Measurements from ENCODE around the gene COL25A1. TPM values are rescaled to one million over a fixed set of nuclear protein-coding genes. Genes with fewer than 3 reads are reported as not detected.

The COL25A1 gene
- total and polyA plus RNA-seq, 2 experiments from 2014 or later = 0.25 TPM; not detected in 1

GRCh38 chr4:108902769-108903168 lies 399.7 kb downstream of the COL25A1 start:
- Histone ChIP-seq H3K9me3 (ENCODE audit: low read depth) (no peaks in the 10 kb centered on the region), H3K9me2 (ENCODE audit: insufficient read depth) (no peaks in the 10 kb centered on the region), H2AFZ (no peak overlapping the region), H3K36me3 (ENCODE audit: low read depth) (no peaks in the 10 kb centered on the region), H3K4me1 (ENCODE audit: insufficient read depth) (peaks cover 17% of the 10 kb centered on the region), H3K79me2 (ENCODE audit: insufficient read depth) (no peaks in the 10 kb centered on the region), H3F3A (ENCODE audit: insufficient read depth) (peaks cover 10% of the 10 kb centered on the region; the same call in 1 of the 2 replicates), H3K27me3 (replicated peaks; ENCODE audit: insufficient read depth) (no peaks in the 10 kb centered on the region), H3K27ac (no peak overlapping the region), H4K20me1 (ENCODE audit: insufficient read depth) (no peaks in the 10 kb centered on the region), H3K4me2 (ENCODE audit: unreplicated experiment) (no peak overlapping the region), H3K9ac (no peak overlapping the region), H3K4me3 (no peak overlapping the region)
- no peak for DNase-seq
- in situ Hi-C loops (cut with MboI) = no loop called here
- WGBS, 2 experiments (ENCODE audit: low coverage in 1 of 2, low lambda C conversion rate in 2 of 2, missing lambda C conversion rate in 2 of 2) = 90 to 92% methylated on average over 3 of the region's 3 CpGs
- TF ChIP-seq EZH2 (IDR thresholded peaks at IDR 0.05; ENCODE audit: insufficient read depth, poor library complexity, severe bottlenecking) (no peak), EZH2phosphoT487 (IDR thresholded peaks at IDR 0.05; ENCODE audit: insufficient read depth, low read depth) (no peak)

GRCh38 chr4:108901291-108901690 lies 401.2 kb downstream of the COL25A1 start:
- Histone ChIP-seq H3K4me3 (no peak overlapping the region), H3K79me2 (ENCODE audit: insufficient read depth) (no peaks in the 10 kb centered on the region), H3K27ac (no peak overlapping the region), H3K9me2 (ENCODE audit: insufficient read depth) (no peaks in the 10 kb centered on the region), H2AFZ (no peak overlapping the region), H3K4me1 (ENCODE audit: insufficient read depth) (peaks cover 17% of the 10 kb centered on the region), H3F3A (ENCODE audit: insufficient read depth) (peaks cover 10% of the 10 kb centered on the region; the same call in 1 of the 2 replicates), H3K9me3 (ENCODE audit: low read depth) (no peaks in the 10 kb centered on the region), H3K36me3 (ENCODE audit: low read depth) (no peaks in the 10 kb centered on the region), H3K9ac (no peak overlapping the region), H3K4me2 (ENCODE audit: unreplicated experiment) (peak overlapping the region; percentile 18), H4K20me1 (ENCODE audit: insufficient read depth) (no peaks in the 10 kb centered on the region), H3K27me3 (replicated peaks; ENCODE audit: insufficient read depth) (no peaks in the 10 kb centered on the region)
- no peak for TF ChIP-seq EZH2phosphoT487 (IDR thresholded peaks at IDR 0.05; ENCODE audit: insufficient read depth, low read depth)
- no peak for TF ChIP-seq EZH2 (IDR thresholded peaks at IDR 0.05; ENCODE audit: insufficient read depth, poor library complexity, severe bottlenecking)
- DNase-seq = peak; percentile 42
- in situ Hi-C loops (cut with MboI) = no loop called here
- 8 to 21% methylated on average over 1 of the region's 1 CpG for WGBS, 2 experiments (ENCODE audit: low coverage in 1 of 2, low lambda C conversion rate in 2 of 2, missing lambda C conversion rate in 2 of 2)

GRCh38 chr4:108900018-108900580 lies 402.4 kb downstream of the COL25A1 start:
- no peak overlapping the region for H3K27ac ChIP-seq
- no peak for DNase-seq

GRCh38 chr4:108893468-108893867 lies 409.0 kb downstream of the COL25A1 start:
- H3K27me3 ChIP-seq (replicated peaks; ENCODE audit: insufficient read depth) = no peaks in the 10 kb centered on the region
- 94 to 96% methylated on average over 3 of the region's 3 CpGs for WGBS, 2 experiments (ENCODE audit: low coverage in 1 of 2, low lambda C conversion rate in 2 of 2, missing lambda C conversion rate in 2 of 2)
- H2AFZ ChIP-seq = no peak overlapping the region
- H4K20me1 ChIP-seq (ENCODE audit: insufficient read depth) = no peaks in the 10 kb centered on the region
- no peaks in the 10 kb centered on the region for H3K9me2 ChIP-seq (ENCODE audit: insufficient read depth)
- H3K4me2 ChIP-seq (ENCODE audit: unreplicated experiment) = no peak overlapping the region
- peaks cover 1% of the 10 kb centered on the region; the same call in 1 of the 2 replicates for H3F3A ChIP-seq (ENCODE audit: insufficient read depth)
- no peak overlapping the region for H3K9ac ChIP-seq
- no peaks in the 10 kb centered on the region for H3K79me2 ChIP-seq (ENCODE audit: insufficient read depth)
- H3K4me3 ChIP-seq = no peak overlapping the region
- TF ChIP-seq EZH2 (IDR thresholded peaks at IDR 0.05; ENCODE audit: insufficient read depth, poor library complexity, severe bottlenecking) (no peak), EZH2phosphoT487 (IDR thresholded peaks at IDR 0.05; ENCODE audit: insufficient read depth, low read depth) (no peak)
- H3K36me3 ChIP-seq (ENCODE audit: low read depth) = no peaks in the 10 kb centered on the region
- in situ Hi-C loops (cut with MboI) = no loop called here
- H3K27ac ChIP-seq = no peak overlapping the region
- H3K9me3 ChIP-seq (ENCODE audit: low read depth) = no peaks in the 10 kb centered on the region
- no peak for DNase-seq
- peaks cover 8% of the 10 kb centered on the region for H3K4me1 ChIP-seq (ENCODE audit: insufficient read depth)

More at GRCh38 chr4:108900018-108900580, 402.4 kb downstream of the COL25A1 start:
- Histone ChIP-seq H2AFZ (no peak overlapping the region), H3K4me2 (ENCODE audit: unreplicated experiment) (no peak overlapping the region), H3K9me3 (ENCODE audit: low read depth) (no peaks in the 10 kb centered on the region), H3K9me2 (ENCODE audit: insufficient read depth) (no peaks in the 10 kb centered on the region), H3F3A (ENCODE audit: insufficient read depth) (peaks cover 10% of the 10 kb centered on the region; the same call in 1 of the 2 replicates), H3K9ac (no peak overlapping the region), H3K27me3 (replicated peaks; ENCODE audit: insufficient read depth) (no peaks in the 10 kb centered on the region), H4K20me1 (ENCODE audit: insufficient read depth) (no peaks in the 10 kb centered on the region), H3K4me3 (no peak overlapping the region), H3K4me1 (ENCODE audit: insufficient read depth) (peaks cover 17% of the 10 kb centered on the region), H3K79me2 (ENCODE audit: insufficient read depth) (no peaks in the 10 kb centered on the region), H3K36me3 (ENCODE audit: low read depth) (no peaks in the 10 kb centered on the region)
- WGBS, 2 experiments (ENCODE audit: low coverage in 1 of 2, low lambda C conversion rate in 2 of 2, missing lambda C conversion rate in 2 of 2) = 79 to 86% methylated on average over 3 of the region's 3 CpGs
- no peak for TF ChIP-seq EZH2phosphoT487 (IDR thresholded peaks at IDR 0.05; ENCODE audit: insufficient read depth, low read depth)
- in situ Hi-C loops (cut with MboI) = no loop called here
